Fibroblast of the conjunctiva (primary cell): ENCODE results near the gene RPS29.
"Not testable (repeated sequence)": the region's sequence is repeated elsewhere in the genome, so short reads cannot be mapped to it uniquely, and the experiment has no call there.

ENCODE experiments used
- DNase-seq: peaks from one replicate; pipeline ENCODE4 v3.0.0-alpha.2; 2010; ENCODE audit warnings: low read depth

Gene RPS29

DNA sequence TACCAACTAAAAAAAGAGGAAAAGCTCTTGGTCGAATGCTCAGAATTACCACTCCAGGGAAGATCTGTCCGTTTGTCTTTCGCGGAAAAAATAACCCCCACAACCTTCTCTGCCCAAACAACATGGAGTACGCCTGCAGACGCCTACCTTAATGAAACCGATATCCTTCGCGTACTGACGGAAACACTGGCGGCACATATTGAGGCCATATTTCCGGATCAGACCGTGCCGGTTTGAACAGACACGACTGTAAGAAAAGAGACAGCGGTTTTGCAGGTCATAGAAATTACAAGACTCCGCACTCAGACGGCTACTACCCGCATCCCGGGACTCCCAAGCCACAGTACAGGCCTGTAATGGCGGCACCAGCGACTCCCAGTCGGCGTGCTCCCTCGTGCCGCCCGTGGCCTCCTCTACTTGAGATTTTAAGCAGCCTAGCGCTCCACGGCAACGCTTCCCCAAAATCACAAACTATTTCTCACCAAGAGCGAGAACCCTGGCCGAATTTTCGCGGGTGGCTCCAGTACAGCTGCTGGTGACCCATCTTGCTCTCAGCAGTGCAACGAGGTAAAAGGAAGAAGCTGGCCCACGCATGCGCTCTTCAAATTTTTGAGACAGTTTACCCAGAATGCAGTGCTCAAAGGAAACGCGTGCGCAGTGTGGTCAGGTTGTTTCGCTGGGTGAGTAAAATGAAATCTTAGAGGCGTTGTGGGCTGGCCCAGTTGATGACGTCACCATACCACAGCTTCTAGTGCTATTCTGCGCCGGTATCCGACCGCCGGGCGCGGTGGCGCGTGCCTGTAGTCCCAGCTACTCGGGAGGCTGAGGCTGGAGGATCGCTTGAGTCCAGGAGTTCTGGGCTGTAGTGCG lies at the start of gene RPS29:
Gene RPS29 (minus strand): TSS at position 578 of the 870 bp plus-strand sequence. CDS start 34 bp downstream, at position 544.
- DNase-seq: peak; percentile 99

DNA sequence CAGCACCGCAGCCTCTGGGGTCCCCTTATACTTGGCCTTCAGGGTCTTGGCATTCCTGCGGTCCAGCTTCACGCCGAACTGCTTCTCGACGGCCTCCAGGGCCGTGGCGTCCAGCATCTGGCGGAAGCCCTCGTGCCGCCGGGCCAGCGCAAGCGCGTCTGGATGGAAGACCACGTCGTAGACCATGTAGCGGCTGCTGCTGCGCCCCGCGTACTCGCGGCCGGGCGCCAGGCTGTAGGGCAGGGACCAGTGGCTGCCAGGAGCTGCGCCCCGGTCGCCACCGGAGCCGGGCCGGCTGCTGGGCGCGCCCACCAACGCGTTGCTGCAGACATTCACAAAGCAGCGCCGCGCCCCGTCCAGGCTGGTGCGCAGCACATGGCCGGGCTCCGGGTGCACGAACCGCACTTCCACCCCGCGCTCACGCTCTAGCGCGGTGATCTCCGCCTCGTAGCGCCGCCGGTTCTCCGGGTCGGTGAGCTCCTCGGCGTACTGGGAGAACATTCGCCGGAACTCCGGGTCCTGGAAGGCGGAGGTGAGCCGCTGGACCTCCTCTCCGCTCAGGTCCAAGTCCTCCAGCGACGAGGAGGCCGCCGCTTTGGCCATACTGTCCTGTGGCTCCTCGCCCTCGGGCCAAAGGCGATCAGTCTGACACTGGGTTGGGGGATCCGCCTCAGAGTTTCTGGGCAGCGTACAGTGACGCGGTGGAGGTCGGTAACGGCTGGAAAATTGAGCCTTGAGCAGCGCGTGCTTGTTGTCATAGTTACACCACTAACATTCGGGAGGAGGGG lies 48.6 kb upstream of the RPS29 start, which contains the start of gene DNAAF2:
Gene DNAAF2 (minus strand): TSS at position 698 of the 788 bp plus-strand sequence. CDS start 95 bp downstream, at position 603.
- DNase-seq: peak; percentile 67

DNA sequence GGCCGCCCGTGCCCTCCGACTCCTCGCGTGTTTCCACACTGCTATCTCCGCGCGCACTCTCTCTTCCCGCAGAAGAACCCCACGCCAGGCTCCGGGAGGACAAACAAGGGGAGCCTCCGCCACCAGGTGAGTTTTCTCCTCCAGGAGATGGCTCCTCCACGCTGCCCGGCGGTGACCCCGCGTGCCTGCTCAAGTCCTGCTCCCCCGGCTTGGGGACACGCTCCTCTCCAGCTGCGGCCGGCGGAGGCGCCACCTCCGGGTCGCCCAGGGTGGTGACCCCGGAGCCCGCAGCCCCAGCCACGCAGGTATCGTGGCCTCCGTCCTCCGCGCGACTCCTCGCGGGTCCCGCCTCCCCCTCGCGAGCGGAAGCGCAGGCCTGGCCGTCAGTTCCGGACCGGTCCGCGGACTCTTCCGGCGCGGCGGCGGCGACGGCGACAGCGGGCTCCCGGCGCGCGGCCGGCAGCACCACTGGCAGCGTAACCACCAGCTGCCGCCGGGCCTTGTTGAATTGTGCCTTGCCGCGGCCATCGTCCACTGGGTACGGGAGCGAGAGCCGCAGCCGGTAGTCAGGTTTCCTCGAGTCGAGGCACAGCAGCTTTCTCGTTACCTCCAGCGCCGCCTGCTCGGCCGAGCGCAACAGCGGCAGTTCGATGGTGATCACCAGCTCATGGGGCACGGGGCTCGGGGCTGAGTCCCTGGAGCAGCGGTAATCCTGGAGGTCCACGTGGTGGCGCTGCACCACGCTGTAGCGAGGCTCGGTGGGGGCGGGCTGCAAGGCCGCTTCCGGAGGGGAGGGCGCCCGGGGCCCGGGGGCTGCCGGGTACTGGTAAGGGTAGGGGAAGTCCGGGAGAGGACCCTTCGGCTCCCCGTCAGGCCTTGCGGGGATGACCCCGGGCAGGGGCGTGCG lies 47.7 kb upstream of the RPS29 start:
- peak; percentile 95 for DNase-seq

DNA sequence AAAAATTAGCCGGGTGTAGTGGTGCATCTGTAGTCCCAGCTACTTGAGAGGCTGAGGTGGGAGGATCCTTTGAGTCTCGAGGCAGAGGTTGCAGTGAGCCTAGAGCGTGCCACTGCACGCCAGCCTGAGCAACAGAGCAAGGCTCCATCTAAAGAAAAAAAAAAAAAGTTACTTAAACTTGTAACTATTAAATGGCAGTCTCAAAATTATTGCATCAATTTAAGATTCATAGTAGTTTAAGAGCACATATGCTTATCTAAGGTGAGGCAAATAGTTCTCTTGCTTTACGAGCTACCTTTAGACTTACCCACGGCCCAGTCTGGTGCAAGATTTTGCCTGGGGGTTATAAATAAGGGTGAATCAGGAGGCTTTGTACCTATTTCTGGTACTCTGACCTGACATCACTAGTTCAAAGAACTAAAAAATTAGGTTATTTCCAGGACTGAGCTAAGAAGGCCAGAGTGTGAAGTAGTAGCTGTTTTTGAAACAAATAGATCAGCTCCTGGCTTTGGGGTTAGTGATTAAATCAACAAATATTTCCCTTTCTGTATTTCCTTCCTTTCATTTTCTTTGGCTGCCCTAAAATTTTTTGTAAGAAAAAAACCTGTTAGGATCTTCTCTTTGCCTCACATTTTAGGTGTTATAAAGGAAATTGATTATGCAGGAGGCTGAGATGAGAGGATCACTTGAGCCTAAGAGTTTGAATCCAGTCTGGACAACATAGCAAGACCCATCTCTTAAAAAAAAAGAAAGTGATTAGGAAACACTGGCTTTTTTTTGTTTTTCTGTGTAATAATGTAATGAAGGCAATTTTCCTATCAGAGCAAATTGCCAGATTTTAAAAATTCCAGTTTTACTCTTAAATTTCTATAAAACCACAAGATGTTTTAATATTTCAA lies 38.0 kb upstream of the RPS29 start:
- no peak for DNase-seq

DNA sequence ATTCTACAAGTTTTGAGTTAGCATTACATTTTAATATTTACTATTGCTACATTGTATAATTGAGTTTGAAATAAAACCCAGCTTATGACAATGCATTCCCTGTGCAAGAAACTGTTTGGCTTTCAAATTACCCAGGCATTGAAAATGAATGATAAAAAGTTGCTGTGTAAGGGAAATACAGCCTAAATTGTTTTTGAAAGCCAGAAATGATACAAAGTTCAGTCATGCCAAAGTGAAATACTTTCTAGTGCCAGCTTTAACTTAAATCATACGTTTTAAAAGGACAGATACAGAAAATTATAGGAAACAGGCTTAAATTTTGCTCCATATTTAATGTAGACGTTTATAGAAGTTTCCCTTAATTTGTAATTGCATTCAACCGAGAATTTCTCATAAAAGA lies 37.2 kb upstream of the RPS29 start:
- no peak for DNase-seq

DNA sequence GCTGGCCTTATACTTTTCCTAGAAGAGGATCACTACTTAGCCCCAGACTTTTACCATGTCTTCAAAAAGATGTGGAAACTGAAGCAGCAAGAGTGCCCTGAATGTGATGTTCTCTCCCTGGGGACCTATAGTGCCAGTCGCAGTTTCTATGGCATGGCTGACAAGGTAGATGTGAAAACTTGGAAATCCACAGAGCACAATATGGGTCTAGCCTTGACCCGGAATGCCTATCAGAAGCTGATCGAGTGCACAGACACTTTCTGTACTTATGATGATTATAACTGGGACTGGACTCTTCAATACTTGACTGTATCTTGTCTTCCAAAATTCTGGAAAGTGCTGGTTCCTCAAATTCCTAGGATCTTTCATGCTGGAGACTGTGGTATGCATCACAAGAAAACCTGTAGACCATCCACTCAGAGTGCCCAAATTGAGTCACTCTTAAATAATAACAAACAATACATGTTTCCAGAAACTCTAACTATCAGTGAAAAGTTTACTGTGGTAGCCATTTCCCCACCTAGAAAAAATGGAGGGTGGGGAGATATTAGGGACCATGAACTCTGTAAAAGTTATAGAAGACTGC lies 35.9 kb upstream of the RPS29 start:
- no peak for DNase-seq

DNA sequence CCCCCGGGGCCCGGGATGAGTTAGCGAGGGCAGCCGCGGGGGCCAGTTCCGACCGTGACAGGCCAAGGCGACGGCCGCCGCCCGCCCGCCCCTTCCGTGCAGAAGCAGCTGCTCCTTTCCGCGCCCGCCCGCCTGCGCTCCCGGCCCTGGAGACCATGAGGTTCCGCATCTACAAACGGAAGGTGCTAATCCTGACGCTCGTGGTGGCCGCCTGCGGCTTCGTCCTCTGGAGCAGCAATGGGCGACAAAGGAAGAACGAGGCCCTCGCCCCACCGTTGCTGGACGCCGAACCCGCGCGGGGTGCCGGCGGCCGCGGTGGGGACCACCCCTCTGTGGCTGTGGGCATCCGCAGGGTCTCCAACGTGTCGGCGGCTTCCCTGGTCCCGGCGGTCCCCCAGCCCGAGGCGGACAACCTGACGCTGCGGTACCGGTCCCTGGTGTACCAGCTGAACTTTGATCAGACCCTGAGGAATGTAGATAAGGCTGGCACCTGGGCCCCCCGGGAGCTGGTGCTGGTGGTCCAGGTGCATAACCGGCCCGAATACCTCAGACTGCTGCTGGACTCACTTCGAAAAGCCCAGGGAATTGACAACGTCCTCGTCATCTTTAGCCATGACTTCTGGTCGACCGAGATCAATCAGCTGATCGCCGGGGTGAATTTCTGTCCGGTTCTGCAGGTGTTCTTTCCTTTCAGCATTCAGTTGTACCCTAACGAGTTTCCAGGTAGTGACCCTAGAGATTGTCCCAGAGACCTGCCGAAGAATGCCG lies 35.1 kb upstream of the RPS29 start:
- no peak for DNase-seq

DNA sequence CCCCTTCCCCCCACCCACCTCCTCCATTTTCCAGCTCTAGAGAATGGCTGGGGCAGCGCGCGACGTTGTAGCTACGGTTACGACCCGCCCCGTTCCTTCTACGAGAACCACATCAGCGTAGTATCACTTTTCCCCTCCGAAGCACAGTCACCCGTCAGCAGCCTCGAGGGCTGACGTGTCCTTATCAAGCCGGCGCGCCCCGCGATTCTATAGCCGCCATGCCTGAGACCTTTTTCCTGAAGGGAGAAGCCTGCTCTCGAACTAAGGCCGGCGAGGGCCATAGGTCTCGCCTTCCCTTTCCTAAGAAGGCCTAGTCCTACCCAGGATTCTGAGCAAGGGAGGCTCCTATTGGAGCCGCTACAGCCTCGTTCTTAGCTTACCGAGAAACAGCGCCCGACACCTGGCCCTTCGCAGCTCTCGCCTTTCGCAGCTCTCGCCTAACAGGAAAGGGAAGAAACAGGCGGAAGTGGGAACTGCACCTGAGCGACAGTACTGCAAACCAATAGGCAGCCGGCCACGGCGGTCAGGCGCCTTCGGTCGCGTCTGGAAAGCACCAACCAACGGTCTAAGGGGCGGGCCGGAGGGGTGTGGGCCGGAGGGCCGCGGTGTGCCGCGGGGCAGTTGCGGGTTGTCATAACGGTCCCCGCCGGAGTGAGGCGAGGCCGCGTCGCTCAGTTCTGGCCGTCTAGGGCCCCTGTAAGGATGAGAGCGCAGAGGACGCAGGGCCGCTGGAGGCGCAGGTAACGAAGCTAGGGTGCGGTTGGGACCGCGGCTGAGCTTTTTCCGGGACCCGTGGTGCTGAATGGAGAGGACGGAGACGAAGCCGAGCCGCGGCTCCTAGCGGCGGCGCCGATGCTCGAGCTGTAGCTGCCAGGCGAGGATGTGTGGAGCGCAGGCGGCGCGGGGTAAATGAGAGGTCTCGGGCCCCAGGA lies 34.3 kb upstream of the RPS29 start, which contains the start of the genes MGAT2 and RPL36AL:
Gene MGAT2 (plus strand): TSS at position 618 of the 932 bp plus-strand sequence. CDS start 470 bp downstream, outside the sequence.
Gene RPL36AL (minus strand): TSS at position 445 of the 932 bp plus-strand sequence. CDS start 1,522 bp downstream, outside the sequence.
- DNase-seq: peak; percentile 97

DNA sequence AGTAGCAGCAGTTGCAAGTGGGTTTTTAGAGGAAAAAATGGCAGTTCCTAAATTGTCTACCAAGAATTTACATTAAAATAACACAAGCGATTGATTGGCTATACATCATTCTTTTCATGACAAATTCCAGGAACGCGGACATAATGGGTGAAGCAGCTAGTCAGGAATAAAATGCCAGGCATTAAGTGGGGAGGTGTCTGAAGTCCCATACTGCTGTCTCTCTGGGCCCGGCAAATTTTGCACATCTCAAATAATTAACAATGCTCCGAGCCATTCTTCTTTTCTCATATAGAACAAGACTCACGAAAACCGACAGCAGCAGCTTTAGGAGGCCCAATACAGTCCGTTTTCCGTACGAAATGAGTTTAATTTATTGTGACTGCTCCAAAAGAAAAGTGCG lies 33.5 kb upstream of the RPS29 start:
- no peak for DNase-seq

DNA sequence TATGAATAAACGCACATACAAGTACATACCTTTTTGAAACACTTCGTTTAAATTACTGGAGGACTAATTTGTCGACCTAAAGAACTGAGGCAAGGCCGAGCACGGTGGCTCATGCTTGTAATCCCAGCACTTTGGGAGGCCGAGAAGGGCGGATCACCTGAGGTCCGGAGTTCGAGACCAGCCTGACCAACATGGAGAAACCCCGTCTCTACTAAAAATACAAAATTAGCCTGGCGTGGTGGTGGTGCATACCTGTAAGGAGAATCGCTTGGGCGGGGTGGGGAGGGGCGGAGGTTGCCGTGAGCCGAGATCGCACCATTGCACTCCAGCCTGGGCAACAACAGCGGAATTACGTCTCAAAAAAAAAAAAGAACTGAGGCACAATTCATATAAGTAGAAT lies 33.1 kb upstream of the RPS29 start:
- DNase-seq: not testable (repeated sequence)

DNA sequence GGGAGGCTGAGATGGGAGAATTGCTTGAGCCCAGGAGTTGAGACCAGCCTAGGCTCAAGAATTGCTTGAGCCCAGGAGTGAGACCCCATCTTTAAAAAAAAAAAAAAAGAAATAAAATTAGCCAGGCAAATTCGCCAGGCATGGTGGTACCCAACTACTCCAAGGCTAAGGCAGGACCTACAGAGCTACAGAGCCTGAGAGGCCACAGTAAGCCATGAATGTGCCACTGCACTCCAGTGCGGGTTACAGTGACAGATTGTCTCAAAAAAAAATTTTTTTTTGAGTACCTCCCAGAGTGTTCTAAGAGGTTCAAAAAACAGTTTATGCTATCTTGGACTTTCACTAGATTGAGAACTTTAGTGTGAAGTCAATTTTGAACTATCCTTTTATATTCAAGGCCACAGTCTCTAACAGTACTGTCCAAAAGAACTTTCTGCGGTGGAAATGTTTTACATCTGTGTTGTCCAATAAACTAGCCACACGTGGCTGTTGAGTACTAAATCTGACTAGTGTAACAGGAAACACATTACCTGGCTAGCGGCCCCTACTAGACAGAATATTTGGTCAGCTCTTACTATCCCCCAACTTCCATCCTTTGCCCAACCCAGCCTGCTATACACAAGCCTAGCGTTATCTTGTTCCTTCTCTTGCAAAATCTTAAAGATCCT lies 31.8 kb upstream of the RPS29 start:
- no peak for DNase-seq

DNA sequence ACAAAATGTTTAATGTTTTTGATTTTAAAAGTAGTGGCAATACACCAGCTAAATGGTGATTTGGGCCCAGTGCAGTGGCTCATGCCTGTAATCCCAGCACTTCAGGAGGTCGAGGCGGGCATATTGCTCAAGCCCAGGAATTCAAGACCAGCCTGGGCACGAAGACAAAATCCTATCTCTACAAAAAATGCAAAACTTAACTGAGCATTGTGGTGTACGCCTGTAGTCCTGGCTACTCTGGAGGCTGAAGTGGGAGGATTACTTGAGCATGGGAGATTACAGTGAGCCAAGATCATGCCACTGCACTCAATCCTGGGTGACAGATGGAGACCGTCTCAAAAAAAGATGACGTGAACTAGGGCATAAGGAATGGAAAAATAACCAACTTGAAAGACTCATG lies 29.6 kb upstream of the RPS29 start:
- DNase-seq: no peak

DNA sequence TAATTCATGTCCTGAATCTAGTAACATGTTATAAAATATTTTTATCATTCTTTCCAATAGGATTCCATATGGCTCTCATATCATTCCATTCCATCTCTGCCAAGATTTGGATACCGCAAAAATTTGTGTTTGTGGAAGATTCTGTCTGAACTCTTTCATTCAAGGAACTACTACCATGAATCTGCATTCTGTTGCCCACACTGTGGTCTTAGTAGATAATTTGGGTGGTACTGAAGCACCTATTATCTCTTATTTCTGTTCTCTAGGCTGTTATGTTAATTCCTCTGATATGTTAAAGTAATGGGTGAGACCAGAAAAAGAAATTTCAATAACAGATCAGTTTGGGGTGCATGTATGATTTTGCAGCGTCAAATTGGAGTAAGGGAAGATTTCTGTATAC lies 28.0 kb upstream of the RPS29 start:
- no peak for DNase-seq

DNA sequence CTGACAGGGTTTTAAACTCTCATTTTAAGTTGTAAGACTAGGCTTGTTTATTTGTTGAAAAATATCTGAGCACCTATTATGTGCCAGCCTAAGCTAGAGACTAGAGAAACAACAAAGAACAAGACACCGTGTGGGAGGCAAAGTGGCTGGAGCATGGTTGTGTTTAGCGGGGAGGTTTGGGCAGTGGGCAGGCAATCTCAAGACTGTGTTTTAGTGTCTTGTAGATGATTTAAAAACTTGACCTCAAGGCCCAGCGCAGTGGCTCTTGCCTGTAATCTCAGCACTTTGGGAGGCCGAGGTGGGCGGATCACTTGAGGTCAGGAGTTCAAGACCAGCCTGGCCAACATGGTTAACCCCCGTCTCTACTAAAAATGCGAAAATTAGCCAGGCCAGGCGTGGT lies 26.5 kb upstream of the RPS29 start:
- no peak for DNase-seq

DNA sequence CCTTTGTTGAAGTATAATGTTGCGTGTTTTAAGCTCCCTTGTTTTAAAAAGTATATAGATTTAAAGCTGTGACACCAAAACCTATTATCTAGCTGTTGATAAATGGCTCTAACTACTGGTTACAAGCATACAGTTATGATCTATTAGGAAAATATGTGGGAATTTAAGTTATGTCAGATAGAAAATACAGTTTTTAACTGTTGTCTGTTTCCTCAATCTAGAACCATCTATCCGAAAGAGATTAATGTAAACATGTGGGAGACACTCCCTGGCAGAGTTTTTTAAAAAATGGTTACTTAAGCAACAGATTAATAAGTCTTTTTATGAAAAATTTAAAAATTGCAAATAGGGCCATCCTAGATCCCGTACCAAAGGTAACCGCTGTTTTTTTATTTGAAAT lies 26.1 kb upstream of the RPS29 start:
- no peak for DNase-seq

DNA sequence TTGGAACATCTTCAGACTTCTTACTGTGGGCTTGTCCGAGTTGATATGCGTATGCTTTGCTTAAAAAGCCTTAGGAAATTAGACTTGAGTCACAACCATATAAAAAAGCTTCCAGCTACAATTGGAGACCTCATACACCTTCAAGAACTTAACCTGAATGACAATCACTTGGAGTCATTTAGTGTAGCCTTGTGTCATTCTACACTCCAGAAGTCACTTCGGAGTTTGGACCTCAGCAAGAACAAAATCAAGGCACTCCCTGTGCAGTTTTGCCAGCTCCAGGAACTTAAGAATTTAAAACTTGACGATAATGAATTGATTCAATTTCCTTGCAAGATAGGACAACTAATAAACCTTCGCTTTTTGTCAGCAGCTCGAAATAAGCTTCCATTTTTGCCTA lies 21.4 kb upstream of the RPS29 start:
- no peak for DNase-seq

DNA sequence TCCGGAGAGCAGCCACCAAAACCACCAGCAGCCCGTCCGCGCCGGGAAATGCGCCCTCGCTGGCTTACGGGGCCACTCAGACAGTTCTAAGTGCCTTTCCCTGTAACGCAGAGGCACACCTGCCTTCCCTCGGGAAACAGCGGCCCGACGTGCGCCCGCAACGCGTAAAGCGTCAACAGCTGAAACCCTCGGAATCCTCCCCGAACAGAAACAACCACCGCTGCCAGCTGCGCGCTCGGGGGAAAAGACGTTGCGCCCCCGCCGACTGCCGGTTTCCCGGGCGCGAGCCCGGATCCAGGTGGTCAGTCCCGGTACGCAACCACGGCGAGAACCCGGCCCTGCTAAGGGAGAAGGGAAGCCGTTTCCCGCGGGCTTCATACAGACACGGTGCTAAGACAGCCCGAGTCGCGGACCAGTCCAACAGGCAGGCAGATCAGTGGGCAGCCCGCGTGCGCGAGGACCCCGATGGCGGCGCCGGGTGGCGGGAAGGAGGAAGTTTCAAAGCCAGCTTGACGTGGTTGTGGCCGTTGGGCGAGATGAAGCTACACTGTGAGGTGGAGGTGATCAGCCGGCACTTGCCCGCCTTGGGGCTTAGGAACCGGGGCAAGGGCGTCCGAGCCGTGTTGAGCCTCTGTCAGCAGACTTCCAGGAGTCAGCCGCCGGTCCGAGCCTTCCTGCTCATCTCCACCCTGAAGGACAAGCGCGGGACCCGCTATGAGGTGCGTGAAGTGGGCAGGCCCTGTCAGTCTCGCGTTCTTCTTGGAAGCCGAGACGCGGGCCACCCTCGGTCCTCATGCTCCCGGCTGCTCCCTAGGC lies 12.5 kb upstream of the RPS29 start, which contains the start of gene LRR1:
Gene LRR1 (plus strand): TSS at position 456 of the 816 bp plus-strand sequence. CDS start 81 bp downstream, at position 537.
- DNase-seq: peak; percentile 60
